KG1 (cell line): ENCODE data around the gene STK16.

Experiments used
- DNase-seq: peaks from one replicate; lab custom pipeline; 2025; lab: John Stamatoyannopoulos, UW

Gene STK16

GRCh38 chr2:219287580-219288265, 42.4 kb downstream of the STK16 start:
- DNase-seq: no peak

- no peak for DNase-seq
Measured at GRCh38 chr2:219289195-219289536, 43.9 kb downstream of the STK16 start.

GRCh38 chr2:219289537-219290361, 44.5 kb downstream of the STK16 start:
- DNase-seq: no peak

GRCh38 chr2:219290381-219291171, 45.3 kb downstream of the STK16 start:
- no peak for DNase-seq

- no peak for DNase-seq
Measured at GRCh38 chr2:219291394-219291793, 46.1 kb downstream of the STK16 start.

- no peak for DNase-seq
Measured at GRCh38 chr2:219291910-219292490, 46.7 kb downstream of the STK16 start.

GRCh38 chr2:219292616-219293015, 47.3 kb downstream of the STK16 start:
- DNase-seq: no peak

- no peak for DNase-seq
Measured at GRCh38 chr2:219293736-219294231, 48.5 kb downstream of the STK16 start.

- peak; percentile 56 for DNase-seq
Measured at GRCh38 chr2:219294356-219295351, 49.4 kb downstream of the STK16 start.

GRCh38 chr2:219296142-219296541, 50.9 kb downstream of the STK16 start:
- DNase-seq: no peak

- DNase-seq: no peak
Measured at GRCh38 chr2:219296631-219297391, 51.5 kb downstream of the STK16 start.

GRCh38 chr2:219297766-219298456, 52.6 kb downstream of the STK16 start:
- DNase-seq: no peak

- peak; percentile 28 for DNase-seq
Measured at GRCh38 chr2:219298759-219299371, 53.6 kb downstream of the STK16 start.

GRCh38 chr2:219299372-219299760, 54.1 kb downstream of the STK16 start:
- DNase-seq: no peak
